Uterus (tissue), 2 donors: Measurements from ENCODE around the gene UPF2.

ENCODE experiments used
- POLR2A ChIP-seq, 2 donors: fragments of 450-650 bp; IDR thresholded peaks; one replicate each; pipeline ENCODE4 v1.6.1; 2016; ENCODE audit warnings: antibody characterized with exemption in 2 of 2, mild to moderate bottlenecking in 1 of 2, moderate library complexity in 1 of 2
- TF ChIP-seq, protein P1 (sequence below), 4 experiments: fragments of 200-600 bp in 2 of 4; fragments of 450-650 bp in 2 of 4; sonication (generic) in 2 of 4; IDR thresholded peaks; one replicate each; pipeline ENCODE4 v1.5.1; 2016 to 2019; ENCODE audit warnings: antibody characterized with exemption in 4 of 4, mild to moderate bottlenecking in 2 of 4, moderate library complexity in 1 of 4

DNA sequence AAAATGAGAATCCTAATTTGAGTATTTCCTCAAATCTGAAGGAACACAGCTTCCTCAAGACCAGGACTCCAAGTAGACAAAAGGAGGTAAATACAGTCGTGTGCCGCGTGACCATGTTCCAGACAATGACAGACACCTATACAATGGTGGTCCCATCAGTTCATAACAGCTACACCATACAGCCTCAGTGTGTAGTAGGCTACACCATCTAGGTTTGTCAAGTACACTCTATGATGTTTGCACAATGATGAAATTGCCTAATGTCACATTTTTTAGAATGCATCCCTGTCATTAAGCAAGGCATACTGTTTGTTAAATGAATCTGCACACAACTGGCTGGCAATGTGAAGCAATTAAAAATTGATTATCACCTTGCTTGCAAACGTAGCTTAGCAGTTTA is 111.6 kb downstream of the UPF2 start:
- TF ChIP-seq, protein P1, sequence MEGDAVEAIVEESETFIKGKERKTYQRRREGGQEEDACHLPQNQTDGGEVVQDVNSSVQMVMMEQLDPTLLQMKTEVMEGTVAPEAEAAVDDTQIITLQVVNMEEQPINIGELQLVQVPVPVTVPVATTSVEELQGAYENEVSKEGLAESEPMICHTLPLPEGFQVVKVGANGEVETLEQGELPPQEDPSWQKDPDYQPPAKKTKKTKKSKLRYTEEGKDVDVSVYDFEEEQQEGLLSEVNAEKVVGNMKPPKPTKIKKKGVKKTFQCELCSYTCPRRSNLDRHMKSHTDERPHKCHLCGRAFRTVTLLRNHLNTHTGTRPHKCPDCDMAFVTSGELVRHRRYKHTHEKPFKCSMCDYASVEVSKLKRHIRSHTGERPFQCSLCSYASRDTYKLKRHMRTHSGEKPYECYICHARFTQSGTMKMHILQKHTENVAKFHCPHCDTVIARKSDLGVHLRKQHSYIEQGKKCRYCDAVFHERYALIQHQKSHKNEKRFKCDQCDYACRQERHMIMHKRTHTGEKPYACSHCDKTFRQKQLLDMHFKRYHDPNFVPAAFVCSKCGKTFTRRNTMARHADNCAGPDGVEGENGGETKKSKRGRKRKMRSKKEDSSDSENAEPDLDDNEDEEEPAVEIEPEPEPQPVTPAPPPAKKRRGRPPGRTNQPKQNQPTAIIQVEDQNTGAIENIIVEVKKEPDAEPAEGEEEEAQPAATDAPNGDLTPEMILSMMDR (IDR thresholded peaks at IDR 0.05), result no peak
- TF ChIP-seq POLR2A (IDR thresholded peaks at IDR 0.05), result no peak
